HepG2 (cell line): Measurements from ENCODE around the gene TELO2. TPM values are rescaled to one million over a fixed set of nuclear protein-coding genes. Genes with fewer than 3 reads are reported as not detected.
A peak's percentile ranks its signal among the peaks of the same experiment; 100 is the strongest.

Source experiments
- ATAC-seq: fragments of 200-7000 bp; cut with Tn5 transposase; 3 replicates; pipeline ENCODE4 v1.9.1; 2020; ENCODE audit warnings: mild to moderate bottlenecking, moderate library complexity
- BruUV-seq: library from RNA; stranded (reverse); fragments of 400-500 nt; replicated peaks from 2 replicates; lab custom pipeline; 2021; lab: Mats Ljungman, UMichigan
- CTCF ChIA-PET: fragments of 300-600 bp; formaldehyde crosslinking; extraction: SDS; loops from one replicate; lab custom pipeline; 2021; ENCODE audit warnings: low total read pairs, inconsistent platforms, low intra/inter-chr PET ratio; lab: Yijun Ruan, JAX
- POLR2A ChIA-PET: fragments of 350-600 bp; sonication (Branson Sonifier 250); formaldehyde crosslinking; loops from one replicate; lab custom pipeline; 2020; ENCODE audit warnings: antibody characterized with exemption, inconsistent platforms; lab: Yijun Ruan, JAX
- DNase-seq: peaks from one replicate; pipeline ENCODE4 v3.0.0-alpha.2; 2015; ENCODE audit warnings: low spot score
- FAIRE-seq: peaks from 3 replicates; lab custom pipeline; 2011; peaks lifted over from hg19 to GRCh38; lab: Jason Lieb, UNC
- H2AFZ ChIP-seq: one replicate; pipeline ENCODE4 v1.6.1; 2011; ENCODE audit warnings: low read length, inconsistent platforms
- H3K27ac ChIP-seq: fragments of 300-600 bp; 3 replicates; pipeline ENCODE4 v1.8.0; 2011; ENCODE audit warnings: mixed run types, mild to moderate bottlenecking, mixed read lengths, low read length, inconsistent platforms; ENCODE audit not compliant: insufficient read depth; ENCODE audit errors: extremely low read length
- H3K27me3 ChIP-seq, 2 experiments: fragments of 200-600 bp in 1 of 2; 2 replicates in 1 of 2; 3 replicates in 1 of 2; pipeline versions ENCODE4 v1.6.0 to v1.8.0; 2011; ENCODE audit warnings: low read length in 2 of 2, mild to moderate bottlenecking in 2 of 2, moderate library complexity in 2 of 2, inconsistent platforms in 1 of 2; ENCODE audit not compliant: insufficient read depth in 2 of 2, control insufficient read depth in 1 of 2
- H3K36me3 ChIP-seq, 2 experiments: fragments of 200-600 bp in 1 of 2; replicated peaks in 1 of 2; 2 replicates in 1 of 2; 3 replicates in 1 of 2; pipeline versions ENCODE4 v1.5.1 to v1.8.0; 2011; ENCODE audit warnings: low read length in 2 of 2, inconsistent platforms in 1 of 2; ENCODE audit not compliant: insufficient read depth in 2 of 2, control insufficient read depth in 1 of 2
- H3K4me1 ChIP-seq: 2 replicates; pipeline ENCODE4 v1.5.1; 2012; ENCODE audit warnings: low read length, inconsistent platforms; ENCODE audit not compliant: insufficient read depth
- H3K4me2 ChIP-seq: 2 replicates; pipeline ENCODE4 v1.6.0; 2011; ENCODE audit warnings: low read depth, low read length, inconsistent platforms
- H3K4me3 ChIP-seq, 3 experiments: fragments of 200-600 bp in 1 of 3; sonication (generic), shearing (Covaris generic) in 1 of 3; replicated peaks in 1 of 3; 2 replicates each; pipeline ENCODE4 v1.5.1; 2011 to 2016; ENCODE audit warnings: low read length in 3 of 3, inconsistent platforms in 2 of 3, low read depth in 2 of 3, mild to moderate bottlenecking in 2 of 3, control low read depth in 1 of 3, mixed read lengths in 1 of 3; ENCODE audit not compliant: insufficient read depth in 1 of 3
- H3K79me2 ChIP-seq: one replicate; pipeline ENCODE4 v1.6.1; 2011; ENCODE audit warnings: low read length, inconsistent platforms; ENCODE audit not compliant: insufficient read depth
- H3K9ac ChIP-seq: 2 replicates; pipeline ENCODE4 v1.6.0; 2011; ENCODE audit warnings: mild to moderate bottlenecking, low read depth, low read length, inconsistent platforms; ENCODE audit not compliant: insufficient read depth
- H3K9me3 ChIP-seq: 2 replicates; pipeline ENCODE4 v1.5.1; 2012; ENCODE audit warnings: mild to moderate bottlenecking, low read length
- H4K20me1 ChIP-seq: 2 replicates; pipeline ENCODE4 v1.6.0; 2011; ENCODE audit warnings: inconsistent platforms, mild to moderate bottlenecking, low read length, moderate library complexity; ENCODE audit not compliant: insufficient read depth
- GATAD2A ChIP-seq: IDR thresholded peaks from 2 replicates; pipeline ENCODE4 v1.6.1; 2016
- IKZF4 ChIP-seq: sonication (generic); formaldehyde crosslinking; IDR thresholded peaks from 2 replicates; pipeline ENCODE4 v1.5.1; 2020; ENCODE audit warnings: borderline replicate concordance, mild to moderate bottlenecking, low read depth, missing genetic modification reagents; ENCODE audit errors: not compliant biosample characterization
- MED8 ChIP-seq: sonication (generic); formaldehyde crosslinking; IDR thresholded peaks from 2 replicates; pipeline ENCODE4 v1.8.1; 2023; ENCODE audit warnings: mild to moderate bottlenecking, missing genetic modification reagents; ENCODE audit not compliant: insufficient replicate concordance
- MEIS2 ChIP-seq: sonication (generic); formaldehyde crosslinking; IDR thresholded peaks from 2 replicates; pipeline ENCODE4 v1.9.0; 2021; ENCODE audit warnings: mild to moderate bottlenecking, missing genetic modification reagents
- NR2F2 ChIP-seq: IDR thresholded peaks from 2 replicates; pipeline ENCODE4 v1.6.1; 2012; ENCODE audit warnings: low read depth, inconsistent platforms, borderline replicate concordance
- RBFOX2 ChIP-seq: fragments of 200-400 bp; formaldehyde crosslinking; IDR thresholded peaks from 2 replicates; pipeline ENCODE4 v1.6.1; 2017; ENCODE audit warnings: low read depth, mild to moderate bottlenecking, low read length
- SP140L ChIP-seq: sonication (generic); formaldehyde crosslinking; IDR thresholded peaks from 2 replicates; pipeline ENCODE4 v1.4.0; 2020; ENCODE audit warnings: missing genetic modification reagents, borderline replicate concordance
- U2AF2 ChIP-seq: fragments of 200-400 bp; formaldehyde crosslinking; IDR thresholded peaks from 2 replicates; pipeline ENCODE4 v1.6.1; 2017; ENCODE audit warnings: low read depth, mild to moderate bottlenecking, low read length
- ZNF354B ChIP-seq: sonication (generic); formaldehyde crosslinking; IDR thresholded peaks from 2 replicates; pipeline ENCODE4 v1.8.0; 2022; ENCODE audit warnings: mild to moderate bottlenecking, missing genetic modification reagents
- ZNF44 ChIP-seq: sonication (generic); formaldehyde crosslinking; IDR thresholded peaks from 2 replicates; pipeline ENCODE4 v1.5.1; 2020; ENCODE audit warnings: mild to moderate bottlenecking, missing genetic modification reagents
- ZNF543 ChIP-seq: sonication (generic); formaldehyde crosslinking; IDR thresholded peaks from 2 replicates; pipeline ENCODE4 v1.4.0; 2020; ENCODE audit warnings: mild to moderate bottlenecking, missing genetic modification reagents
- ZNF547 ChIP-seq: sonication (generic); formaldehyde crosslinking; IDR thresholded peaks from 2 replicates; pipeline ENCODE4 v1.5.1; 2020; ENCODE audit warnings: mild to moderate bottlenecking, missing genetic modification reagents
- ZNF552 ChIP-seq: sonication (generic); formaldehyde crosslinking; IDR thresholded peaks from 2 replicates; pipeline ENCODE4 v1.9.0; 2022; ENCODE audit warnings: missing genetic modification reagents, mild to moderate bottlenecking, borderline replicate concordance
- ZSCAN21 ChIP-seq: sonication (generic); formaldehyde crosslinking; IDR thresholded peaks from 2 replicates; pipeline ENCODE4 v1.8.0; 2022; ENCODE audit warnings: mild to moderate bottlenecking, missing genetic modification reagents, moderate library complexity, borderline replicate concordance
- WGBS: methylation state at CpG from one replicate; pipeline ENCODE4 v1.1.6; 2017; ENCODE audit warnings: low lambda C conversion rate; 5-methylcytosine and 5-hydroxymethylcytosine counted together
- in situ Hi-C: cut with HindIII; loops from 2 replicates; pipeline ENCODE4 v1.10.0; 2017; ENCODE audit warnings: low pct_unique_long_range_greater_than_20kb; ENCODE audit not compliant: extremely low pct_ligation_motif_present
- intact Hi-C: fragments of 100-400 bp; cut with micrococcal nuclease; formaldehyde crosslinking; loops from one replicate; pipeline ENCODE4 v1.10.0; 2022; ENCODE audit not compliant: unreplicated experiment
- polyA plus RNA-seq, 8 experiments: library from polyadenylated mRNA; depleted of rRNA in 3 of 8; stranded (reverse) in 7 of 8; unstranded in 1 of 8; fragments of >200 nt; fragmentation: Illumina TruSeq in 4 of 8; extraction: Trizol in 4 of 8; gene quantifications; 2 replicates each; pipeline versions ENCODE4 v1.2.1 to v1.2.3, GENCODE V29; 2011 to 2016; ENCODE audit warnings: low read depth in 4 of 8, missing spikeins in 1 of 8, mixed read lengths in 1 of 8; ENCODE audit not compliant: insufficient read depth in 1 of 8
- total RNA-seq, 5 experiments: library from RNA; depleted of rRNA; stranded (reverse); fragments of >200 nt; fragmentation: Illumina TruSeq; extraction: Trizol; gene quantifications; 2 replicates each; pipeline ENCODE4 v1.2.3, GENCODE V29; 2016; ENCODE audit warnings: low read depth in 1 of 5
- TF ChIP-seq, protein P1 (sequence below): fragments of 450-650 bp; IDR thresholded peaks from 2 replicates; pipeline ENCODE4 v1.6.1; 2016
- TF ChIP-seq, protein P2 (sequence below): sonication (generic); formaldehyde crosslinking; IDR thresholded peaks from 2 replicates; pipeline ENCODE4 v1.5.0; 2020; ENCODE audit warnings: missing genetic modification reagents
- TF ChIP-seq, protein P3 (sequence below): sonication (generic); formaldehyde crosslinking; IDR thresholded peaks from 2 replicates; pipeline ENCODE4 v1.4.0; 2020; ENCODE audit warnings: missing genetic modification reagents, mild to moderate bottlenecking, borderline replicate concordance

TELO2 gene
- total and polyA plus RNA-seq, 2 of the 13 experiments (the other 11 are each of a cell fraction or from before 2014, with no cell fraction given), result 10.1 to 17.9 TPM

DNA sequence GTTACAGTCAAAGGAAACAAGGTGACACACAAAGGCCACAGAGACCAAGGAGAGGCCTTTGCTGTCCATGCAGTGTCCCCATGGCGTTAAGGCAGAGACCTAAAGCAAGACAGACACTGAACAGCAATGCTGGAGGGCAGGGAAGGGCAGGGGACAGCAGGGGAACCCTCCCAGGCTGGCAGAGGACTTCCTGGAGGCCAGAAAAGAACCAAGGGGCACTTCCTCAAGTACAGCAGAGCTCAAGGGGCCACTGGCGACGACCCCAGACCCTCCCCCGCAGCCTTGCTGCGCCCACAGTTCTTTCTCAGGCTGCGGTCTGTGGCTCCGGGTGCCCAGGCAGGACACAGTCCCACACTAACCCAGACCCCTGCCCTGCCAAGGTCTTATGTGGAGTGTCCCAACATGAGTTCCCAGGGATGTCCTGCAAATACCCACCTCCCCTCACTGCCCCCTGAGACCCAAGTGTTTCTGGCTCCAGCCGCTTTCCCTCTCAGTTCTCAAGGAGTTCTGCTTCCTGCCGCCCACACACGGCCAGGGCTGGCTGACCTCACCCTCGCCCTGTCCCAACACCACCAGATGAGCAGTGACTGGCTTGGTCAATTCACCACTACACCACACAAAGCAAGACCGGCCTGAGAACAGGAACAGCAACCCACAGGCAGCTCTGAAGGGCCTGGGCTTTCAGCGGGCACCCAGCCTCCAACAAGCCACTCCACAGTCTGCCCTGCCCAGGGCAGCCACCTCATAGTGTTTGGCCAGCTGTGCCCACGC, 22.5 kb upstream of the TELO2 start:
- BruUV-seq, result no TSS peak
- CTCF ChIA-PET, result no interaction called here
- H3K79me2 ChIP-seq, result peaks cover 39% of the 10 kb centered on the region
- POLR2A ChIA-PET, result no interaction called here
- no peaks in the 10 kb centered on the region for H3K9me3 ChIP-seq
- H3K27ac ChIP-seq, result no peak overlapping the region
- FAIRE-seq, result no peak
- no peak overlapping the region for H3K4me2 ChIP-seq
- intact Hi-C loops, result no loop called here
- H2AFZ ChIP-seq, result no peak overlapping the region
- H4K20me1 ChIP-seq, result no peaks in the 10 kb centered on the region
- no peaks in the 10 kb centered on the region for H3K36me3 ChIP-seq
- no peak for DNase-seq
- peaks cover 48% of the 10 kb centered on the region for H3K4me1 ChIP-seq
- H3K9ac ChIP-seq, result peak overlapping the region; percentile 39; the same call in 1 of the 2 replicates
- 86% methylated on average over 6 of the region's 14 CpGs for WGBS
- no peaks in the 10 kb centered on the region; a peak in 1 of 5 replicates for H3K27me3 ChIP-seq
- in situ Hi-C loops, result no loop called here
- no peak overlapping the region for H3K4me3 ChIP-seq
- ATAC-seq, result no peak
- TF ChIP-seq ZNF552 (CRISPR knock-in tag) (no peak), MED8 (CRISPR knock-in tag) (no peak), ZNF543 (CRISPR knock-in tag) (no peak), U2AF2 (no peak), ZNF354B (CRISPR knock-in tag) (no peak), ZSCAN21 (no peak), IKZF4 (CRISPR knock-in tag) (no peak), ZNF44 (CRISPR knock-in tag) (no peak), ZNF547 (CRISPR knock-in tag) (no peak), SP140L (CRISPR knock-in tag) (no peak), RBFOX2 (no peak), GATAD2A (CRISPR knock-in tag) (no peak), NR2F2 (no peak), MEIS2 (CRISPR knock-in tag) (no peak)
- TF ChIP-seq, protein P1, sequence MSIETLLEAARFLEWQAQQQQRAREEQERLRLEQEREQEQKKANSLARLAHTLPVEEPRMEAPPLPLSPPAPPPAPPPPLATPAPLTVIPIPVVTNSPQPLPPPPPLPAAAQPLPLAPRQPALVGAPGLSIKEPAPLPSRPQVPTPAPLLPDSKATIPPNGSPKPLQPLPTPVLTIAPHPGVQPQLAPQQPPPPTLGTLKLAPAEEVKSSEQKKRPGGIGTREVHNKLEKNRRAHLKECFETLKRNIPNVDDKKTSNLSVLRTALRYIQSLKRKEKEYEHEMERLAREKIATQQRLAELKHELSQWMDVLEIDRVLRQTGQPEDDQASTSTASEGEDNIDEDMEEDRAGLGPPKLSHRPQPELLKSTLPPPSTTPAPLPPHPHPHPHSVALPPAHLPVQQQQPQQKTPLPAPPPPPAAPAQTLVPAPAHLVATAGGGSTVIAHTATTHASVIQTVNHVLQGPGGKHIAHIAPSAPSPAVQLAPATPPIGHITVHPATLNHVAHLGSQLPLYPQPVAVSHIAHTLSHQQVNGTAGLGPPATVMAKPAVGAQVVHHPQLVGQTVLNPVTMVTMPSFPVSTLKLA, result no peak
- TF ChIP-seq, protein P2, sequence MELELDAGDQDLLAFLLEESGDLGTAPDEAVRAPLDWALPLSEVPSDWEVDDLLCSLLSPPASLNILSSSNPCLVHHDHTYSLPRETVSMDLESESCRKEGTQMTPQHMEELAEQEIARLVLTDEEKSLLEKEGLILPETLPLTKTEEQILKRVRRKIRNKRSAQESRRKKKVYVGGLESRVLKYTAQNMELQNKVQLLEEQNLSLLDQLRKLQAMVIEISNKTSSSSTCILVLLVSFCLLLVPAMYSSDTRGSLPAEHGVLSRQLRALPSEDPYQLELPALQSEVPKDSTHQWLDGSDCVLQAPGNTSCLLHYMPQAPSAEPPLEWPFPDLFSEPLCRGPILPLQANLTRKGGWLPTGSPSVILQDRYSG (CRISPR knock-in tag), result no peak
- TF ChIP-seq, protein P3, sequence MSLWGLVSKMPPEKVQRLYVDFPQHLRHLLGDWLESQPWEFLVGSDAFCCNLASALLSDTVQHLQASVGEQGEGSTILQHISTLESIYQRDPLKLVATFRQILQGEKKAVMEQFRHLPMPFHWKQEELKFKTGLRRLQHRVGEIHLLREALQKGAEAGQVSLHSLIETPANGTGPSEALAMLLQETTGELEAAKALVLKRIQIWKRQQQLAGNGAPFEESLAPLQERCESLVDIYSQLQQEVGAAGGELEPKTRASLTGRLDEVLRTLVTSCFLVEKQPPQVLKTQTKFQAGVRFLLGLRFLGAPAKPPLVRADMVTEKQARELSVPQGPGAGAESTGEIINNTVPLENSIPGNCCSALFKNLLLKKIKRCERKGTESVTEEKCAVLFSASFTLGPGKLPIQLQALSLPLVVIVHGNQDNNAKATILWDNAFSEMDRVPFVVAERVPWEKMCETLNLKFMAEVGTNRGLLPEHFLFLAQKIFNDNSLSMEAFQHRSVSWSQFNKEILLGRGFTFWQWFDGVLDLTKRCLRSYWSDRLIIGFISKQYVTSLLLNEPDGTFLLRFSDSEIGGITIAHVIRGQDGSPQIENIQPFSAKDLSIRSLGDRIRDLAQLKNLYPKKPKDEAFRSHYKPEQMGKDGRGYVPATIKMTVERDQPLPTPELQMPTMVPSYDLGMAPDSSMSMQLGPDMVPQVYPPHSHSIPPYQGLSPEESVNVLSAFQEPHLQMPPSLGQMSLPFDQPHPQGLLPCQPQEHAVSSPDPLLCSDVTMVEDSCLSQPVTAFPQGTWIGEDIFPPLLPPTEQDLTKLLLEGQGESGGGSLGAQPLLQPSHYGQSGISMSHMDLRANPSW, result no peak
